ENCODE results near the gene NPTXR.

NPTXR gene

GRCh38 chr22:38830026-38830844 lies 13.6 kb downstream of the NPTXR start:
- no peak overlapping the region for H3K4me3 ChIP-seq (ENCODE audit: low read length)
- no CpG with 5 or more reads among the region's 17 CpGs for WGBS (ENCODE audit: extremely low coverage, insufficient coverage, low lambda C conversion rate)
- H3K4me2 ChIP-seq (ENCODE audit: low read length), result no peak overlapping the region
- no peaks in the 10 kb centered on the region for H3K4me1 ChIP-seq (ENCODE audit: control insufficient read depth, low read depth, low read length)
- no peak overlapping the region for H3K27ac ChIP-seq (ENCODE audit: low read depth, low read length)
- no peaks in the 10 kb centered on the region for H3K79me1 ChIP-seq (ENCODE audit: low read length)
- no peak overlapping the region for H3K9ac ChIP-seq (ENCODE audit: low read length)
- H3K18ac ChIP-seq (ENCODE audit: low read length), result no peak overlapping the region
- no peaks in the 10 kb centered on the region for H3K27me3 ChIP-seq (ENCODE audit: insufficient read depth, low read length, poor library complexity)
- no peak overlapping the region for H2BK120ac ChIP-seq (ENCODE audit: low read depth, low read length)
- no peak overlapping the region for H2BK15ac ChIP-seq (replicated peaks; ENCODE audit: low read depth)
- no peak overlapping the region for H2AK5ac ChIP-seq (ENCODE audit: low read length)
- no peak overlapping the region for H3K56ac ChIP-seq (ENCODE audit: low read length)
- DNase-seq, result no peak
- no peaks in the 10 kb centered on the region for H3K36me3 ChIP-seq (ENCODE audit: control insufficient read depth, insufficient read depth, low read length)
- H3K4ac ChIP-seq (ENCODE audit: low read depth, low read length), result no peak overlapping the region
- no peaks in the 10 kb centered on the region for H3K79me2 ChIP-seq (ENCODE audit: control insufficient read depth, insufficient read depth, low read length)
- H3K23ac ChIP-seq (ENCODE audit: low read length), result no peak overlapping the region
- H2BK5ac ChIP-seq (ENCODE audit: low read length), result no peak overlapping the region
- no peak overlapping the region for H4K5ac ChIP-seq (ENCODE audit: low read length)
- H4K8ac ChIP-seq (ENCODE audit: low read depth, low read length), result no peak overlapping the region

- Histone ChIP-seq H3K4me1 (ENCODE audit: control insufficient read depth, low read depth, low read length) (no peaks in the 10 kb centered on the region), H4K8ac (ENCODE audit: low read depth, low read length) (no peak overlapping the region), H3K36me3 (ENCODE audit: control insufficient read depth, insufficient read depth, low read length) (no peaks in the 10 kb centered on the region), H2BK15ac (replicated peaks; ENCODE audit: low read depth) (no peak overlapping the region), H2AK5ac (ENCODE audit: low read length) (no peak overlapping the region), H4K5ac (ENCODE audit: low read length) (no peak overlapping the region), H3K56ac (ENCODE audit: low read length) (no peak overlapping the region), H3K4ac (ENCODE audit: low read depth, low read length) (no peak overlapping the region), H3K27me3 (ENCODE audit: insufficient read depth, low read length, poor library complexity) (no peaks in the 10 kb centered on the region), H3K79me1 (ENCODE audit: low read length) (no peaks in the 10 kb centered on the region), H3K23ac (ENCODE audit: low read length) (no peak overlapping the region), H2BK120ac (ENCODE audit: low read depth, low read length) (no peak overlapping the region), H3K27ac (ENCODE audit: low read depth, low read length) (no peak overlapping the region), H3K4me3 (ENCODE audit: low read length) (no peak overlapping the region), H3K18ac (ENCODE audit: low read length) (no peak overlapping the region), H3K79me2 (ENCODE audit: control insufficient read depth, insufficient read depth, low read length) (no peaks in the 10 kb centered on the region), H3K4me2 (ENCODE audit: low read length) (no peak overlapping the region), H2BK5ac (ENCODE audit: low read length) (no peak overlapping the region), H3K9ac (ENCODE audit: low read length) (no peak overlapping the region)
- DNase-seq, result no peak
- no CpG with 5 or more reads among the region's 4 CpGs for WGBS (ENCODE audit: extremely low coverage, insufficient coverage, low lambda C conversion rate)
Observed at GRCh38 chr22:38829485-38829884, 14.3 kb downstream of the NPTXR start.

- Histone ChIP-seq H3K18ac (ENCODE audit: low read length) (no peak overlapping the region), H4K8ac (ENCODE audit: low read depth, low read length) (no peak overlapping the region), H3K23ac (ENCODE audit: low read length) (no peak overlapping the region), H3K4ac (ENCODE audit: low read depth, low read length) (no peak overlapping the region), H2BK5ac (ENCODE audit: low read length) (no peak overlapping the region), H2BK15ac (replicated peaks; ENCODE audit: low read depth) (no peak overlapping the region), H2AK5ac (ENCODE audit: low read length) (no peak overlapping the region), H3K56ac (ENCODE audit: low read length) (no peak overlapping the region), H3K79me2 (ENCODE audit: control insufficient read depth, insufficient read depth, low read length) (no peaks in the 10 kb centered on the region), H3K9ac (ENCODE audit: low read length) (no peak overlapping the region), H3K4me2 (ENCODE audit: low read length) (no peak overlapping the region), H3K4me3 (ENCODE audit: low read length) (no peak overlapping the region), H2BK120ac (ENCODE audit: low read depth, low read length) (no peak overlapping the region), H3K27ac (ENCODE audit: low read depth, low read length) (no peak overlapping the region), H3K36me3 (ENCODE audit: control insufficient read depth, insufficient read depth, low read length) (no peaks in the 10 kb centered on the region), H4K5ac (ENCODE audit: low read length) (no peak overlapping the region), H3K27me3 (ENCODE audit: insufficient read depth, low read length, poor library complexity) (no peaks in the 10 kb centered on the region), H3K79me1 (ENCODE audit: low read length) (no peaks in the 10 kb centered on the region), H3K4me1 (ENCODE audit: control insufficient read depth, low read depth, low read length) (no peaks in the 10 kb centered on the region)
- no peak for DNase-seq
- no CpG with 5 or more reads among the region's 10 CpGs for WGBS (ENCODE audit: extremely low coverage, insufficient coverage, low lambda C conversion rate)
Observed at GRCh38 chr22:38828616-38829205, 15.1 kb downstream of the NPTXR start.

GRCh38 chr22:38828191-38828590 lies 15.6 kb downstream of the NPTXR start:
- no peak overlapping the region for H3K4me2 ChIP-seq (ENCODE audit: low read length)
- no peak overlapping the region for H2BK120ac ChIP-seq (ENCODE audit: low read depth, low read length)
- H3K79me1 ChIP-seq (ENCODE audit: low read length), result no peaks in the 10 kb centered on the region
- no peak for DNase-seq
- H3K4me1 ChIP-seq (ENCODE audit: control insufficient read depth, low read depth, low read length), result no peaks in the 10 kb centered on the region
- no peak overlapping the region for H4K5ac ChIP-seq (ENCODE audit: low read length)
- H4K8ac ChIP-seq (ENCODE audit: low read depth, low read length), result no peak overlapping the region
- no peak overlapping the region for H3K4ac ChIP-seq (ENCODE audit: low read depth, low read length)
- H2AK5ac ChIP-seq (ENCODE audit: low read length), result no peak overlapping the region
- no peak overlapping the region for H3K56ac ChIP-seq (ENCODE audit: low read length)
- H3K27me3 ChIP-seq (ENCODE audit: insufficient read depth, low read length, poor library complexity), result no peaks in the 10 kb centered on the region
- no peak overlapping the region for H2BK15ac ChIP-seq (replicated peaks; ENCODE audit: low read depth)
- H3K18ac ChIP-seq (ENCODE audit: low read length), result no peak overlapping the region
- no peaks in the 10 kb centered on the region for H3K36me3 ChIP-seq (ENCODE audit: control insufficient read depth, insufficient read depth, low read length)
- no peak overlapping the region for H3K23ac ChIP-seq (ENCODE audit: low read length)
- no peaks in the 10 kb centered on the region for H3K79me2 ChIP-seq (ENCODE audit: control insufficient read depth, insufficient read depth, low read length)
- no peak overlapping the region for H2BK5ac ChIP-seq (ENCODE audit: low read length)
- no peak overlapping the region for H3K4me3 ChIP-seq (ENCODE audit: low read length)
- H3K9ac ChIP-seq (ENCODE audit: low read length), result no peak overlapping the region
- no CpG with 5 or more reads among the region's 11 CpGs for WGBS (ENCODE audit: extremely low coverage, insufficient coverage, low lambda C conversion rate)
- H3K27ac ChIP-seq (ENCODE audit: low read depth, low read length), result no peak overlapping the region

- H3K36me3 ChIP-seq (ENCODE audit: control insufficient read depth, insufficient read depth, low read length), result no peaks in the 10 kb centered on the region
- H3K23ac ChIP-seq (ENCODE audit: low read length), result no peak overlapping the region
- no peak overlapping the region for H3K4ac ChIP-seq (ENCODE audit: low read depth, low read length)
- no peak overlapping the region for H3K18ac ChIP-seq (ENCODE audit: low read length)
- DNase-seq, result no peak
- no peaks in the 10 kb centered on the region for H3K4me1 ChIP-seq (ENCODE audit: control insufficient read depth, low read depth, low read length)
- no peak overlapping the region for H2BK15ac ChIP-seq (replicated peaks; ENCODE audit: low read depth)
- no peak overlapping the region for H3K56ac ChIP-seq (ENCODE audit: low read length)
- no peak overlapping the region for H3K27ac ChIP-seq (ENCODE audit: low read depth, low read length)
- H2BK120ac ChIP-seq (ENCODE audit: low read depth, low read length), result no peak overlapping the region
- H3K79me1 ChIP-seq (ENCODE audit: low read length), result no peaks in the 10 kb centered on the region
- no peak overlapping the region for H3K9ac ChIP-seq (ENCODE audit: low read length)
- H3K4me2 ChIP-seq (ENCODE audit: low read length), result no peak overlapping the region
- no peaks in the 10 kb centered on the region for H3K27me3 ChIP-seq (ENCODE audit: insufficient read depth, low read length, poor library complexity)
- no peak overlapping the region for H2BK5ac ChIP-seq (ENCODE audit: low read length)
- H2AK5ac ChIP-seq (ENCODE audit: low read length), result no peak overlapping the region
- H3K4me3 ChIP-seq (ENCODE audit: low read length), result no peak overlapping the region
- no peaks in the 10 kb centered on the region for H3K79me2 ChIP-seq (ENCODE audit: control insufficient read depth, insufficient read depth, low read length)
- H4K5ac ChIP-seq (ENCODE audit: low read length), result no peak overlapping the region
- no peak overlapping the region for H4K8ac ChIP-seq (ENCODE audit: low read depth, low read length)
Observed at GRCh38 chr22:38827510-38827909, 16.3 kb downstream of the NPTXR start.

GRCh38 chr22:38826801-38827200 lies 17.0 kb downstream of the NPTXR start:
- no CpG with 5 or more reads among the region's 5 CpGs for WGBS (ENCODE audit: extremely low coverage, insufficient coverage, low lambda C conversion rate)
- Histone ChIP-seq H3K4me2 (ENCODE audit: low read length) (no peak overlapping the region), H3K36me3 (ENCODE audit: control insufficient read depth, insufficient read depth, low read length) (no peaks in the 10 kb centered on the region), H2BK120ac (ENCODE audit: low read depth, low read length) (no peak overlapping the region), H3K56ac (ENCODE audit: low read length) (no peak overlapping the region), H3K79me1 (ENCODE audit: low read length) (no peaks in the 10 kb centered on the region), H3K18ac (ENCODE audit: low read length) (no peak overlapping the region), H3K4me1 (ENCODE audit: control insufficient read depth, low read depth, low read length) (no peaks in the 10 kb centered on the region), H3K4ac (ENCODE audit: low read depth, low read length) (no peak overlapping the region), H3K79me2 (ENCODE audit: control insufficient read depth, insufficient read depth, low read length) (no peaks in the 10 kb centered on the region), H2BK5ac (ENCODE audit: low read length) (no peak overlapping the region), H2BK15ac (replicated peaks; ENCODE audit: low read depth) (no peak overlapping the region), H4K8ac (ENCODE audit: low read depth, low read length) (no peak overlapping the region), H3K23ac (ENCODE audit: low read length) (no peak overlapping the region), H2AK5ac (ENCODE audit: low read length) (no peak overlapping the region), H3K27me3 (ENCODE audit: insufficient read depth, low read length, poor library complexity) (no peaks in the 10 kb centered on the region), H4K5ac (ENCODE audit: low read length) (no peak overlapping the region), H3K9ac (ENCODE audit: low read length) (no peak overlapping the region), H3K4me3 (ENCODE audit: low read length) (no peak overlapping the region), H3K27ac (ENCODE audit: low read depth, low read length) (no peak overlapping the region)
- no peak for DNase-seq
